ENCODE measurements around the gene FPGS.
"Not testable (repeated sequence)": the region's sequence is repeated elsewhere in the genome, so short reads cannot be mapped to it uniquely, and the experiment has no call there.

GRCh38 chr9:127845619-127846018 is 42.9 kb downstream of the FPGS start:
- not testable (repeated sequence) for TF ChIP-seq CTCF, EP300, POLR2AphosphoS5 (IDR thresholded peaks at IDR 0.05)
